IMR-90 (cell line): ENCODE measurements around the gene CXCR6. TPM values are rescaled to one million over a fixed set of nuclear protein-coding genes. Genes with fewer than 3 reads are reported as not detected.

Experiments
- ATAC-seq: fragments of 200-7000 bp; cut with Tn5 transposase; 2 replicates; pipeline ENCODE4 v1.9.1; 2020; ENCODE audit warnings: low read depth, mild to moderate bottlenecking, moderate library complexity
- BruUV-seq: library from RNA; stranded (reverse); fragments of 400-500 nt; replicated peaks from 2 replicates; lab custom pipeline; 2021; lab: Mats Ljungman, UMichigan
- CTCF ChIA-PET: fragments of 300-600 bp; formaldehyde crosslinking; extraction: SDS; loops from one replicate; lab custom pipeline; 2021; ENCODE audit warnings: antibody characterized with exemption; lab: Yijun Ruan, JAX
- POLR2A ChIA-PET: fragments of 300-600 bp; sonication (Branson Sonifier 250); formaldehyde crosslinking; loops from one replicate; lab custom pipeline; 2022; ENCODE audit warnings: antibody characterized with exemption; ENCODE audit not compliant: unreplicated experiment; lab: Charles Lee
- DNase-seq: peaks from one replicate; pipeline ENCODE4 v3.0.0; 2013
- H2AFZ ChIP-seq: replicated peaks from 2 replicates; pipeline ENCODE3; 2013; ENCODE audit warnings: low read length, mild to moderate bottlenecking; ENCODE audit not compliant: poor library complexity
- H2AK5ac ChIP-seq: 2 replicates; pipeline ENCODE4 v1.6.1; 2013; ENCODE audit warnings: low read depth, low read length, inconsistent platforms
- H2AK9ac ChIP-seq: replicated peaks from 2 replicates; pipeline ENCODE3; 2013; ENCODE audit warnings: mild to moderate bottlenecking, low read depth, low read length, moderate library complexity; ENCODE audit not compliant: poor library complexity
- H2BK120ac ChIP-seq: 2 replicates; pipeline ENCODE4 v1.6.1; 2013; ENCODE audit warnings: low read depth, low read length, inconsistent platforms
- H2BK15ac ChIP-seq: 3 replicates; pipeline ENCODE4 v1.6.1; 2013; ENCODE audit warnings: low read depth, low read length, inconsistent platforms
- H2BK20ac ChIP-seq: 2 replicates; pipeline ENCODE4 v1.6.1; 2013; ENCODE audit warnings: low read depth, mild to moderate bottlenecking, inconsistent platforms, low read length, moderate library complexity
- H2BK5ac ChIP-seq: 2 replicates; pipeline ENCODE4 v1.6.1; 2013; ENCODE audit warnings: mild to moderate bottlenecking, low read depth, low read length, inconsistent platforms; ENCODE audit not compliant: poor library complexity, severe bottlenecking
- H3K14ac ChIP-seq: replicated peaks from 2 replicates; pipeline ENCODE4 v1.6.1; 2013; ENCODE audit warnings: low read depth, low read length, inconsistent platforms
- H3K18ac ChIP-seq: 2 replicates; pipeline ENCODE4 v1.6.1; 2013; ENCODE audit warnings: low read depth, low read length, control low read depth
- H3K23ac ChIP-seq: 2 replicates; pipeline ENCODE4 v1.6.1; 2013; ENCODE audit warnings: low read depth, low read length, inconsistent platforms
- H3K27ac ChIP-seq: 2 replicates; pipeline ENCODE4 v1.5.1; 2013; ENCODE audit warnings: mild to moderate bottlenecking, control low read depth, low read length; ENCODE audit not compliant: insufficient read depth
- H3K27me3 ChIP-seq: 2 replicates; pipeline ENCODE4 v1.6.1; 2013; ENCODE audit warnings: low read length; ENCODE audit not compliant: control insufficient read depth, insufficient read depth
- H3K36me3 ChIP-seq: 2 replicates; pipeline ENCODE4 v1.6.1; 2013; ENCODE audit warnings: low read length, mixed read lengths; ENCODE audit not compliant: control insufficient read depth, insufficient read depth
- H3K4ac ChIP-seq: 2 replicates; pipeline ENCODE4 v1.6.1; 2013; ENCODE audit warnings: low read depth, low read length, inconsistent platforms
- H3K4me1 ChIP-seq: 2 replicates; pipeline ENCODE4 v1.6.1; 2013; ENCODE audit warnings: low read length, mixed read lengths; ENCODE audit not compliant: control insufficient read depth, insufficient read depth
- H3K4me2 ChIP-seq: 2 replicates; pipeline ENCODE4 v1.6.1; 2013; ENCODE audit warnings: low read depth, mild to moderate bottlenecking, control low read depth, low read length, moderate library complexity
- H3K4me3 ChIP-seq: 2 replicates; pipeline ENCODE4 v1.5.1; 2013; ENCODE audit warnings: low read depth, mild to moderate bottlenecking, control low read depth, low read length, moderate library complexity; ENCODE audit not compliant: insufficient read depth
- H3K56ac ChIP-seq: 2 replicates; pipeline ENCODE4 v1.6.1; 2013; ENCODE audit warnings: low read length, inconsistent platforms; ENCODE audit not compliant: insufficient read depth; ENCODE audit errors: extremely low read depth
- H3K79me1 ChIP-seq, 2 experiments: 2 replicates each; pipeline ENCODE4 v1.6.1; 2013; ENCODE audit warnings: low read length in 2 of 2, inconsistent platforms in 1 of 2, low read depth in 1 of 2
- H3K9ac ChIP-seq: 2 replicates; pipeline ENCODE4 v1.6.1; 2013; ENCODE audit warnings: low read depth, low read length, control low read depth
- H3K9me1 ChIP-seq: 2 replicates; pipeline ENCODE4 v1.6.1; 2013; ENCODE audit warnings: low read length, inconsistent platforms; ENCODE audit not compliant: insufficient read depth
- H3K9me3 ChIP-seq: 2 replicates; pipeline ENCODE4 v1.6.1; 2013; ENCODE audit warnings: low read length; ENCODE audit not compliant: control insufficient read depth, insufficient read depth
- H4K20me1 ChIP-seq: 2 replicates; pipeline ENCODE4 v1.6.1; 2013; ENCODE audit warnings: low read length, inconsistent platforms; ENCODE audit not compliant: insufficient read depth
- H4K5ac ChIP-seq: 2 replicates; pipeline ENCODE4 v1.6.1; 2013; ENCODE audit warnings: mild to moderate bottlenecking, low read depth, low read length, control low read depth
- H4K8ac ChIP-seq, 2 experiments: 2 replicates each; pipeline ENCODE4 v1.6.1; 2013; ENCODE audit warnings: low read depth in 2 of 2, low read length in 2 of 2, control low read depth in 1 of 2, inconsistent platforms in 1 of 2
- H4K91ac ChIP-seq: 2 replicates; pipeline ENCODE4 v1.6.1; 2013; ENCODE audit warnings: low read depth, low read length, inconsistent platforms; ENCODE audit not compliant: insufficient read depth
- BHLHE40 ChIP-seq: fragments of 150-350 bp; IDR thresholded peaks from 2 replicates; pipeline ENCODE4 v1.6.1; 2016; ENCODE audit warnings: mild to moderate bottlenecking, low read depth, low read length
- CEBPB ChIP-seq: IDR thresholded peaks from 2 replicates; pipeline ENCODE4 v1.6.1; 2012; ENCODE audit warnings: low read depth, low read length, improper control_type of control experiment
- CHD1 ChIP-seq: IDR thresholded peaks from 2 replicates; pipeline ENCODE4 v1.6.1; 2012; ENCODE audit warnings: low read depth, low read length, improper control_type of control experiment
- FOS ChIP-seq: fragments of 150-350 bp; IDR thresholded peaks from 2 replicates; pipeline ENCODE4 v1.6.1; 2016; ENCODE audit warnings: low read depth, low read length
- MAFK ChIP-seq: IDR thresholded peaks from 2 replicates; pipeline ENCODE4 v1.6.1; 2012; ENCODE audit warnings: low read depth, low read length, improper control_type of control experiment
- MXI1 ChIP-seq: IDR thresholded peaks from 2 replicates; pipeline ENCODE4 v1.6.1; 2012; ENCODE audit warnings: low read depth, mild to moderate bottlenecking, low read length, moderate library complexity, borderline replicate concordance
- NFE2L2 ChIP-seq: fragments of 150-350 bp; IDR thresholded peaks from 2 replicates; pipeline ENCODE4 v1.6.1; 2016; ENCODE audit warnings: low read depth, mild to moderate bottlenecking, low read length
- RAD21 ChIP-seq: IDR thresholded peaks from 2 replicates; pipeline ENCODE4 v1.6.1; 2012; ENCODE audit warnings: low read length, improper control_type of control experiment
- RFX5 ChIP-seq: IDR thresholded peaks from 2 replicates; pipeline ENCODE4 v1.8.0; 2012; ENCODE audit warnings: low read depth, mild to moderate bottlenecking, low read length, moderate library complexity
- SMC3 ChIP-seq: fragments of 150-350 bp; IDR thresholded peaks from 2 replicates; pipeline ENCODE4 v1.6.1; 2016; ENCODE audit warnings: low read depth, mild to moderate bottlenecking, antibody characterized with exemption, low read length, moderate library complexity
- WGBS, 2 experiments: methylation state at CpG; one replicate each; pipeline versions ENCODE4 v1.1.5 to v1.1.7; 2013; ENCODE audit warnings: missing lambda C conversion rate in 2 of 2; ENCODE audit not compliant: insufficient read length in 1 of 2; ENCODE audit errors: extremely low coverage in 2 of 2; 5-methylcytosine and 5-hydroxymethylcytosine counted together
- dilution Hi-C: fragments of 300-500 bp; cut with HindIII; formaldehyde crosslinking; loops from one replicate; pipeline ENCODE4 v1.14.3; 2018; ENCODE audit warnings: low sequenced_read_pairs; ENCODE audit not compliant: unreplicated experiment
- in situ Hi-C: fragments of 300-500 bp; cut with MboI; formaldehyde crosslinking; loops from 3 replicates; pipeline ENCODE4 v1.14.3; 2019; ENCODE audit warnings: low sequenced_read_pairs, inconsistent platforms, mixed read lengths
- intact Hi-C: fragments of 100-400 bp; cut with micrococcal nuclease; formaldehyde crosslinking; loops from 2 replicates; pipeline ENCODE4 v1.10.0; 2022
- polyA plus RNA-seq, 3 experiments: library from polyadenylated mRNA; depleted of rRNA; stranded (reverse); fragments of >200 nt; gene quantifications; 2 replicates each; pipeline ENCODE4 v1.2.3, GENCODE V29; 2012; ENCODE audit warnings: low replicate concordance in 1 of 3
- total RNA-seq: library from RNA; depleted of rRNA; stranded (reverse); fragments of >200 nt; gene quantifications from 2 replicates; pipeline ENCODE4 v1.2.3, GENCODE V29; 2012
- TF ChIP-seq, protein P1 (sequence below): fragments of 150-350 bp; IDR thresholded peaks from 2 replicates; pipeline ENCODE4 v1.6.1; 2017; ENCODE audit warnings: mild to moderate bottlenecking, antibody characterized with exemption, low read length, low read depth
- TF ChIP-seq, protein P2 (sequence below): conservative IDR thresholded peaks from 2 replicates; pipeline ENCODE4 v1.5.1; 2012; ENCODE audit warnings: mild to moderate bottlenecking, low read depth, low read length, improper control_type of control experiment

Gene CXCR6
- total and polyA plus RNA-seq, 2 of the 4 experiments (the other 2 are of a cell fraction), result not detected

DNA sequence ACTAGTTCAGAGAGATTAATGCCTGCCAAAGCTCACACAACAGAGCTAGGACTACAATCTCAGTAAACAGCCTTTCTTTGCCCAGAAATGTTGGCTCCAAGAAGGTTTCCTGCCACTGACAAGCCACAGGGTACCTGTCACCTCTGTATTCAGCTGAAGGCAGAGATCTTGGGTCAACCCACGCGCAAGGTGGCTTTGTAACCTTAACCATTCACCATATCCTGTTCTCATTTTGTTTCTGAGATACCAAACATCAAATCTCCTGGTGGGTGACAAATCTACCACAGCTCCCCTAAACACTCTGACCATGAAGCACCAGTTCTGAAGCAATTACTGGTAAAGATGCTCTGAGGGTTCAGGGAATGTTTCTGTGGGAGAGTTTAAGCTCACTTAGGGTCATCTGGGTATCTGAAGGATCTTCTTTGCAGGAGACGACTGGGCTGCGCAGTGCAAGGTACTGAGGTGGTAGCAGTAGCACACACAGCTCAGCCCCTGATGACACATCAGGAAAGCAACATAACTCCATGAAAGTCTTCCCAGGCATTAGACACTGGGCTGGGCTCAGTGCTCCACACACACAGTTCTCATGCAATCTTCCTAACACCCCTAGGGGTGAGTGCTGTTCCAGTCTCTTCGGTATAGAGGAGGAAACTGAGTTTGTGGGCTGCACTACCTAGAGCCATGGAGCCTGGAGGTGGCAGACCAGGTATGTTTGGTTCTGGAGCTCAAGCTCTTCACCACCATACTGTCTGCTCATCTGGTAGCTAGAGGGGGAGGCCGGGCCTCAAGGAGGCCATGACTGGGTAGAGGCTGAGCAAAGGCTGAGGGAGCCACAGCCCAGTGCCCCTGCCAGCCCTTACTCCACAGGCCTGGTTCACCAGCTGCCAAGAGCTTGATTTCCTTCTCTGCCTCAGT lies 7.7 kb downstream of the CXCR6 start:
- peak overlapping the region; percentile 56 for H2AK5ac ChIP-seq
- no peak overlapping the region for H4K8ac ChIP-seq
- WGBS, 2 experiments, result no CpG with 5 or more reads among the region's 6 CpGs
- ATAC-seq, result no peak
- peaks cover 7% of the 10 kb centered on the region; the same call in 1 of the 2 replicates for H4K20me1 ChIP-seq
- H2BK5ac ChIP-seq, result no peak overlapping the region
- peaks cover 66% of the 10 kb centered on the region for H3K36me3 ChIP-seq
- in situ Hi-C loops, result no loop called here
- no peak overlapping the region for H3K56ac ChIP-seq
- no peak overlapping the region for H3K9ac ChIP-seq
- H4K91ac ChIP-seq, result no peak overlapping the region
- no peaks in the 10 kb centered on the region for H3K9me3 ChIP-seq
- no peak overlapping the region for H3K27ac ChIP-seq
- no peak overlapping the region for H4K5ac ChIP-seq
- no peaks in the 10 kb centered on the region for H3K27me3 ChIP-seq
- POLR2A ChIA-PET, result no interaction called here
- H2AK9ac ChIP-seq, result no peak overlapping the region
- H2BK120ac ChIP-seq, result no peak overlapping the region
- no peak overlapping the region for H3K14ac ChIP-seq
- no peak overlapping the region for H2BK20ac ChIP-seq
- H3K4me1 ChIP-seq, result peaks cover 35% of the 10 kb centered on the region
- no peak overlapping the region for H2AFZ ChIP-seq
- intact Hi-C loops, result no loop called here
- peaks cover 34% of the 10 kb centered on the region for H3K9me1 ChIP-seq
- H3K23ac ChIP-seq, result no peak overlapping the region
- H3K4me3 ChIP-seq, result no peak overlapping the region
- DNase-seq, result no peak
- BruUV-seq, result no TSS peak
- no peak for TF ChIP-seq CHD1
- no peak for TF ChIP-seq RAD21
- TF ChIP-seq FOS, result no peak
- TF ChIP-seq MAFK, result no peak
- TF ChIP-seq, protein P1, sequence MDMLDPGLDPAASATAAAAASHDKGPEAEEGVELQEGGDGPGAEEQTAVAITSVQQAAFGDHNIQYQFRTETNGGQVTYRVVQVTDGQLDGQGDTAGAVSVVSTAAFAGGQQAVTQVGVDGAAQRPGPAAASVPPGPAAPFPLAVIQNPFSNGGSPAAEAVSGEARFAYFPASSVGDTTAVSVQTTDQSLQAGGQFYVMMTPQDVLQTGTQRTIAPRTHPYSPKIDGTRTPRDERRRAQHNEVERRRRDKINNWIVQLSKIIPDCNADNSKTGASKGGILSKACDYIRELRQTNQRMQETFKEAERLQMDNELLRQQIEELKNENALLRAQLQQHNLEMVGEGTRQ, result no peak
- TF ChIP-seq MXI1, result no peak
- TF ChIP-seq, protein P2, sequence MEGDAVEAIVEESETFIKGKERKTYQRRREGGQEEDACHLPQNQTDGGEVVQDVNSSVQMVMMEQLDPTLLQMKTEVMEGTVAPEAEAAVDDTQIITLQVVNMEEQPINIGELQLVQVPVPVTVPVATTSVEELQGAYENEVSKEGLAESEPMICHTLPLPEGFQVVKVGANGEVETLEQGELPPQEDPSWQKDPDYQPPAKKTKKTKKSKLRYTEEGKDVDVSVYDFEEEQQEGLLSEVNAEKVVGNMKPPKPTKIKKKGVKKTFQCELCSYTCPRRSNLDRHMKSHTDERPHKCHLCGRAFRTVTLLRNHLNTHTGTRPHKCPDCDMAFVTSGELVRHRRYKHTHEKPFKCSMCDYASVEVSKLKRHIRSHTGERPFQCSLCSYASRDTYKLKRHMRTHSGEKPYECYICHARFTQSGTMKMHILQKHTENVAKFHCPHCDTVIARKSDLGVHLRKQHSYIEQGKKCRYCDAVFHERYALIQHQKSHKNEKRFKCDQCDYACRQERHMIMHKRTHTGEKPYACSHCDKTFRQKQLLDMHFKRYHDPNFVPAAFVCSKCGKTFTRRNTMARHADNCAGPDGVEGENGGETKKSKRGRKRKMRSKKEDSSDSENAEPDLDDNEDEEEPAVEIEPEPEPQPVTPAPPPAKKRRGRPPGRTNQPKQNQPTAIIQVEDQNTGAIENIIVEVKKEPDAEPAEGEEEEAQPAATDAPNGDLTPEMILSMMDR, result no peak
- no peak for TF ChIP-seq SMC3
- no peak for TF ChIP-seq RFX5
- TF ChIP-seq NFE2L2, result no peak
- no peak for TF ChIP-seq CEBPB
- no peak for TF ChIP-seq BHLHE40
- H3K4ac ChIP-seq, result 0 out of 2 replicates have a peak overlapping the region, but pooled peaks have one; percentile 8
- H2BK15ac ChIP-seq, result no peak overlapping the region
- CTCF ChIA-PET, result interaction anchor here (0.6 kb wide), 2 partner anchors 42 to 1319 kb away, joined by 3 to 4 read pairs; no protein-coding TSS in a partner anchor
- H3K18ac ChIP-seq, result no peak overlapping the region
- H3K4me2 ChIP-seq, result no peak overlapping the region
- dilution Hi-C loops, result no loop called here
- peaks cover 0 to 4% of the 10 kb centered on the region in 2 experiments; a peak in 1 of 4 replicates for H3K79me1 ChIP-seq
